ENCODE results near the gene TMEM204.

Gene TMEM204

GRCh38 chr16:1539720-1540555, 6.5 kb downstream of the TMEM204 start:
- DNase-seq, result no peak

GRCh38 chr16:1540556-1540855, 7.0 kb downstream of the TMEM204 start:
- no peak for DNase-seq

- no peak for DNase-seq
These were observed 8.1 kb downstream of the TMEM204 start for GRCh38 chr16:1541293-1542165.

GRCh38 chr16:1542166-1542500, 8.7 kb downstream of the TMEM204 start:
- DNase-seq, result no peak

GRCh38 chr16:1542533-1542932, 9.1 kb downstream of the TMEM204 start:
- no peak for DNase-seq

GRCh38 chr16:1543085-1543896, 9.8 kb downstream of the TMEM204 start:
- DNase-seq, result peak; percentile 33 to 58

- DNase-seq, result no peak
These were observed 11.9 kb downstream of the TMEM204 start for GRCh38 chr16:1545044-1546040.

GRCh38 chr16:1546430-1546829, 13.0 kb downstream of the TMEM204 start:
- DNase-seq, result no peak

GRCh38 chr16:1548233-1548632, 14.8 kb downstream of the TMEM204 start:
- DNase-seq, result no peak

GRCh38 chr16:1548727-1549126, 15.3 kb downstream of the TMEM204 start:
- no peak for DNase-seq

- no peak for DNase-seq
These were observed 16.6 kb downstream of the TMEM204 start for GRCh38 chr16:1550069-1550468.

- DNase-seq, result no peak
These were observed 17.2 kb downstream of the TMEM204 start for GRCh38 chr16:1550696-1551095.

- no peak for DNase-seq
These were observed 17.7 kb downstream of the TMEM204 start for GRCh38 chr16:1551166-1551565.

GRCh38 chr16:1552129-1552528, 18.7 kb downstream of the TMEM204 start:
- DNase-seq, result no peak

GRCh38 chr16:1553946-1554825, 20.7 kb downstream of the TMEM204 start:
- DNase-seq, result no peak

- no peak for DNase-seq
These were observed 21.5 kb downstream of the TMEM204 start for GRCh38 chr16:1554826-1555445.

- no peak for DNase-seq
These were observed 22.8 kb downstream of the TMEM204 start for GRCh38 chr16:1556254-1556653.

GRCh38 chr16:1557074-1557473, 23.6 kb downstream of the TMEM204 start:
- no peak for DNase-seq

- DNase-seq, result no peak
These were observed 24.1 kb downstream of the TMEM204 start for GRCh38 chr16:1557576-1557975.

- DNase-seq, result peak; percentile 18 to 42
These were observed 26.0 kb downstream of the TMEM204 start for GRCh38 chr16:1559446-1559975.
